Activated CD8-positive, alpha-beta memory T cell treated with anti-CD3 and anti-CD28 coated beads, Interleukin-2, amount 50 U/mL, for 24 hours (primary cell): ENCODE results near the gene PRKG1.
"Not testable (repeated sequence)": the region's sequence is repeated elsewhere in the genome, so short reads cannot be mapped to it uniquely, and the experiment has no call there.

Experiments used
- DNase-seq: peaks from one replicate; pipeline ENCODE4 v3.0.0-alpha.2; 2020; ENCODE audit errors: extremely low read depth

The PRKG1 gene

GRCh38 chr10:51270936-51271530 lies 196.7 kb downstream of the PRKG1 start:
- DNase-seq = no peak

- not testable (repeated sequence) for DNase-seq
Observed at GRCh38 chr10:51272099-51272498, 197.8 kb downstream of the PRKG1 start.

GRCh38 chr10:51272555-51272954 lies 198.3 kb downstream of the PRKG1 start:
- no peak for DNase-seq

- no peak for DNase-seq
Observed at GRCh38 chr10:51273574-51273973, 199.3 kb downstream of the PRKG1 start.

GRCh38 chr10:51276097-51276496 lies 201.8 kb downstream of the PRKG1 start:
- DNase-seq = not testable (repeated sequence)

- DNase-seq = not testable (repeated sequence)
Observed at GRCh38 chr10:51281387-51281786, 207.1 kb downstream of the PRKG1 start.

GRCh38 chr10:51285601-51286000 lies 211.3 kb downstream of the PRKG1 start:
- no peak for DNase-seq

- DNase-seq = no peak
Observed at GRCh38 chr10:51288511-51288910, 214.2 kb downstream of the PRKG1 start.

GRCh38 chr10:51289519-51289918 lies 215.2 kb downstream of the PRKG1 start:
- DNase-seq = no peak

- DNase-seq = no peak
Observed at GRCh38 chr10:51291961-51292360, 217.7 kb downstream of the PRKG1 start.

GRCh38 chr10:51297438-51297837 lies 223.2 kb downstream of the PRKG1 start:
- no peak for DNase-seq

- no peak for DNase-seq
Observed at GRCh38 chr10:51300617-51301304, 226.5 kb downstream of the PRKG1 start.

GRCh38 chr10:51301644-51302043 lies 227.4 kb downstream of the PRKG1 start:
- DNase-seq = no peak

- DNase-seq = no peak
Observed at GRCh38 chr10:51302316-51302715, 228.0 kb downstream of the PRKG1 start.

- DNase-seq = no peak
Observed at GRCh38 chr10:51308116-51308515, 233.8 kb downstream of the PRKG1 start.

- no peak for DNase-seq
Observed at GRCh38 chr10:51311228-51311627, 236.9 kb downstream of the PRKG1 start.

- DNase-seq = no peak
Observed at GRCh38 chr10:51312817-51313216, 238.5 kb downstream of the PRKG1 start.

- no peak for DNase-seq
Observed at GRCh38 chr10:51313251-51313650, 239.0 kb downstream of the PRKG1 start.

- no peak for DNase-seq
Observed at GRCh38 chr10:51313773-51314478, 239.6 kb downstream of the PRKG1 start.

- no peak for DNase-seq
Observed at GRCh38 chr10:51314481-51314880, 240.2 kb downstream of the PRKG1 start.

GRCh38 chr10:51318399-51319172 lies 244.3 kb downstream of the PRKG1 start:
- no peak for DNase-seq

- no peak for DNase-seq
Observed at GRCh38 chr10:51319173-51319435, 244.8 kb downstream of the PRKG1 start.

- DNase-seq = no peak
Observed at GRCh38 chr10:51321300-51321699, 247.0 kb downstream of the PRKG1 start.
